ENCODE measurements around the gene DIPK1B.

DNA sequence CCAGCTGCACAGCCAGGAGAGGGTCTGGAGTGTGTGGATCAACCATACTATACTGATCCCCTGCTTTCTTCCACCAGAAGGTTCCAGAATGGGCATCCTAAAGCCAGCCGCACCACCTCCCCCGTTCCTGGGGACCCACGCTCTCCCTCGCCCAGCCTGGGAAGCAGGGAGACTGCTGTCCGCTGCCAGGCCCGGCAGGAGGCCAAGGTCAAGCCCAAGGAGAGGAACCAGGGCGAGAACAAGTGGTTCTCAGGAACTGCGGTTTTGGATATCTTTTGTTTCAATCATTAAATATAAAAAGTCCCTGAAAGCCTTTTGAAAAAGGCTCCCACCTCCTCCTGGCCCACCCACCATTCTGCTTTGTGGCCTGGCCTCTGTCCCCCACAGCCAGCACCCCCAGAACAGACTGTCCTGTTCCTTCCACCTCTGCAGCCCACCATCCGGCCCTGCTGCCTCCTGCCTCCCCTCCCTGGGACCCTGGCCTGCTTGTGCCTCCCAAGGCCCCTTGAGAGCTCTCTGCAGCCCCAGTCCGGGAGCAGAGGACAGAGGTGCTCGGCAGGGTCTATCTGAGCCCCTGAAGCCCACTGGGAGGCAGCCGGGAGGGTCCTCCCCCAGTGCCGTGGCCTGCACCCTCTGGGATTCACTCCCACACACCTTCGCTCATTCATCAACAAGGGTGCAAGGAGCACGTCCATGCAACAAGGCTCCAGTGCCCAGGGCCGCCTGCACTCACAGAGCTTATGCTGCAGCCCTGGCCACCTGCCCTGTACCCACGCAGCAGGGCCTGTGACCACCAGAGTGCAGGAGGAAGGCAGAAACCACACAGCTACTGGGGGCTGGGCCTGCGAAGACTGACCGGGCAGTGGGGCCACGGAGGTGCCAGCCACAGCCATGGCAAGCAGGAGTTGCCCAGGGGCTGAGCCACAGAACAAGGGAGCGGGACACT is 36.6 kb downstream of the DIPK1B start:
- TF ChIP-seq, protein P1, sequence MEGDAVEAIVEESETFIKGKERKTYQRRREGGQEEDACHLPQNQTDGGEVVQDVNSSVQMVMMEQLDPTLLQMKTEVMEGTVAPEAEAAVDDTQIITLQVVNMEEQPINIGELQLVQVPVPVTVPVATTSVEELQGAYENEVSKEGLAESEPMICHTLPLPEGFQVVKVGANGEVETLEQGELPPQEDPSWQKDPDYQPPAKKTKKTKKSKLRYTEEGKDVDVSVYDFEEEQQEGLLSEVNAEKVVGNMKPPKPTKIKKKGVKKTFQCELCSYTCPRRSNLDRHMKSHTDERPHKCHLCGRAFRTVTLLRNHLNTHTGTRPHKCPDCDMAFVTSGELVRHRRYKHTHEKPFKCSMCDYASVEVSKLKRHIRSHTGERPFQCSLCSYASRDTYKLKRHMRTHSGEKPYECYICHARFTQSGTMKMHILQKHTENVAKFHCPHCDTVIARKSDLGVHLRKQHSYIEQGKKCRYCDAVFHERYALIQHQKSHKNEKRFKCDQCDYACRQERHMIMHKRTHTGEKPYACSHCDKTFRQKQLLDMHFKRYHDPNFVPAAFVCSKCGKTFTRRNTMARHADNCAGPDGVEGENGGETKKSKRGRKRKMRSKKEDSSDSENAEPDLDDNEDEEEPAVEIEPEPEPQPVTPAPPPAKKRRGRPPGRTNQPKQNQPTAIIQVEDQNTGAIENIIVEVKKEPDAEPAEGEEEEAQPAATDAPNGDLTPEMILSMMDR (IDR thresholded peaks at IDR 0.05): no peak
- no peak for TF ChIP-seq POLR2A (IDR thresholded peaks at IDR 0.05)
